Neural crest cell (in vitro differentiated cells): ENCODE results near the gene PEX19. TPM values are rescaled to one million over a fixed set of nuclear protein-coding genes. Genes with fewer than 3 reads are reported as not detected.

Experiments used
- DNase-seq: peaks from one replicate; pipeline ENCODE4 v3.0.0; 2021; ENCODE audit warnings: low read depth, mixed read lengths, low spot score
- H3K27ac Mint-ChIP-seq: one replicate; pipeline ENCODE4 v1.8.0; 2021; ENCODE audit warnings: mild to moderate bottlenecking, mixed read lengths; ENCODE audit not compliant: unreplicated experiment
- H3K27me3 Mint-ChIP-seq: 2 replicates; pipeline ENCODE4 v1.8.0; 2021; ENCODE audit warnings: low read depth, mild to moderate bottlenecking, mixed read lengths
- H3K36me3 Mint-ChIP-seq: 2 replicates; pipeline ENCODE4 v1.8.0; 2021; ENCODE audit warnings: low read depth, mild to moderate bottlenecking, mixed read lengths
- H3K4me1 Mint-ChIP-seq: 2 replicates; pipeline ENCODE4 v1.8.0; 2021; ENCODE audit warnings: mixed read lengths
- H3K4me3 Mint-ChIP-seq: one replicate; pipeline ENCODE4 v1.8.0; 2021; ENCODE audit warnings: mild to moderate bottlenecking, mixed read lengths
- H3K9me3 Mint-ChIP-seq: 2 replicates; pipeline ENCODE4 v1.8.0; 2021; ENCODE audit warnings: mixed read lengths
- CTCF ChIP-seq: fragments of 200-600 bp; sonication (generic); conservative IDR thresholded peaks from 2 replicates; pipeline ENCODE4 v1.5.0; 2021; ENCODE audit warnings: antibody characterized with exemption, mild to moderate bottlenecking
- total RNA-seq: library from RNA; stranded (reverse); gene quantifications from 2 replicates; pipeline ENCODE4 v1.2.1, GENCODE V29; 2021

The PEX19 gene
- total RNA-seq, 1 donor from 2014 or later, result 85.5 TPM

- H3K36me3 Mint-ChIP-seq, result peaks cover 23% of the 10 kb centered on the region
- no peaks in the 10 kb centered on the region for H3K27me3 Mint-ChIP-seq
- DNase-seq, result no peak
- peaks cover 16% of the 10 kb centered on the region for H3K4me1 Mint-ChIP-seq
- no peak overlapping the region for H3K4me3 Mint-ChIP-seq
- H3K27ac Mint-ChIP-seq, result no peak overlapping the region
- no peaks in the 10 kb centered on the region for H3K9me3 Mint-ChIP-seq
- no peak for TF ChIP-seq CTCF
Observed at GRCh38 chr1:160325252-160325651, 40.3 kb upstream of the PEX19 start.

GRCh38 chr1:160322831-160323230 is 37.9 kb upstream of the PEX19 start:
- no peak overlapping the region for H3K27ac Mint-ChIP-seq
- no peak for DNase-seq
- no peak for TF ChIP-seq CTCF
- H3K36me3 Mint-ChIP-seq, result peaks cover 25% of the 10 kb centered on the region
- H3K4me1 Mint-ChIP-seq, result peaks cover under 1% of the 10 kb centered on the region
- H3K27me3 Mint-ChIP-seq, result no peaks in the 10 kb centered on the region
- no peak overlapping the region for H3K4me3 Mint-ChIP-seq
- no peaks in the 10 kb centered on the region for H3K9me3 Mint-ChIP-seq

- no peak overlapping the region for H3K27ac Mint-ChIP-seq
- no peaks in the 10 kb centered on the region for H3K9me3 Mint-ChIP-seq
- H3K4me1 Mint-ChIP-seq, result no peaks in the 10 kb centered on the region
- no peaks in the 10 kb centered on the region for H3K27me3 Mint-ChIP-seq
- DNase-seq, result no peak
- peaks cover 50% of the 10 kb centered on the region for H3K36me3 Mint-ChIP-seq
- TF ChIP-seq CTCF, result no peak
- no peak overlapping the region for H3K4me3 Mint-ChIP-seq
Observed at GRCh38 chr1:160315359-160315758, 30.4 kb upstream of the PEX19 start.

- Mint-ChIP-seq H3K9me3 (no peaks in the 10 kb centered on the region), H3K27me3 (no peaks in the 10 kb centered on the region), H3K27ac (no peak overlapping the region), H3K4me1 (no peaks in the 10 kb centered on the region), H3K36me3 (peaks cover 29% of the 10 kb centered on the region), H3K4me3 (no peak overlapping the region)
- TF ChIP-seq CTCF, result no peak
- DNase-seq, result no peak
Observed at GRCh38 chr1:160309571-160309970, 24.6 kb upstream of the PEX19 start.

- no peak for TF ChIP-seq CTCF
- no peak overlapping the region for H3K27ac Mint-ChIP-seq
- DNase-seq, result no peak
- H3K27me3 Mint-ChIP-seq, result no peaks in the 10 kb centered on the region
- H3K4me3 Mint-ChIP-seq, result no peak overlapping the region
- peaks cover 28% of the 10 kb centered on the region for H3K36me3 Mint-ChIP-seq
- H3K4me1 Mint-ChIP-seq, result no peaks in the 10 kb centered on the region
- no peaks in the 10 kb centered on the region for H3K9me3 Mint-ChIP-seq
Observed at GRCh38 chr1:160309185-160309557, 24.2 kb upstream of the PEX19 start.
